NCI-H446 (cell line): ENCODE measurements around the gene LRRC32.
A peak's percentile ranks its signal among the peaks of the same experiment; 100 is the strongest.
"Not testable (repeated sequence)": the region's sequence is repeated elsewhere in the genome, so short reads cannot be mapped to it uniquely, and the experiment has no call there.

ENCODE experiments used
- DNase-seq, 2 experiments: peaks; one replicate each; lab custom pipeline; 2025; lab: John Stamatoyannopoulos, UW

LRRC32 gene

DNA sequence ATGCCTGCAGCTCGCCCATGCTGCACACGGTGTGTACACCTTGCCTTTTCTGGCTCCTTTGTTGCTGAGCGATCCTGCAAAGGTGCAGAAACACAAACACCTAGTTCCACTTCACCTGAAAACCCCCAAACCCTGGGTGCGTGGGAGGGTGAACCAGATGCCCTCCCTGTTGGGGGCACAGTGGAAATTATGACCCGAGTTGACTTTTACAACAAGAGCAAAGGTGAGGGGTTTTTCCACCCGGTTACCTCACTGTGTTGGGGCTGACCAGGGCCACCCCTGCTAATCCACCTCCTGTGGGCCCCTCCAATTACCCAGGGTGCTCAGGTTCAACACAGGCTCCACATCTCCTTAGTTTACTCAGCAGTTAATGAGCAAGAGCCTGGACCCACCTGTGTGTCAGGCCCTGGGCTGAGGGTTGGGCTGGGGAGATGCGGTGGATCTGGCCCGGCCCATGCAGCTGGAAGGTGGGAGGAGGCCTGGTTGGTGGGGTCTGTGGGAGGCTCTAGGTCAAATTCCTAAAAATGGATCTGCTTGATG lies 42.1 kb downstream of the LRRC32 start:
- no peak for DNase-seq

DNA sequence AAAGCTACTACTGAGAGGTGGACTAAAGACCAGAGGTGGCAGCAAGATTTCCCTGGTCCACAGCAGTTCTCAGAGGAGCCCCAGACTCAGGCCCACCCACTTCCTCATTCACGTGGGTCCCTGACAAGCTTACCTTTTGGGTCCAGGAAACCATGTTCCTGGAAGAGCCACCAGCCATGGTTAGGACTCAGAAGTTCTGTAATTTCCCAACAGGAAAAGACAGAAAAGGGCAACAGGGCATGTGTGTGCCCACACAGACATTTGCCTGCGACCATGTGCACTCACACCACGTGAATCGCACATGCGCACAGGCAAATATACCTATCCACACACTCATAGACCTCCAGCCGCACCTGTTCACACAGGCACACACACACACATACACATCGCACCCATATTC lies 42.9 kb downstream of the LRRC32 start:
- no peak for DNase-seq

DNA sequence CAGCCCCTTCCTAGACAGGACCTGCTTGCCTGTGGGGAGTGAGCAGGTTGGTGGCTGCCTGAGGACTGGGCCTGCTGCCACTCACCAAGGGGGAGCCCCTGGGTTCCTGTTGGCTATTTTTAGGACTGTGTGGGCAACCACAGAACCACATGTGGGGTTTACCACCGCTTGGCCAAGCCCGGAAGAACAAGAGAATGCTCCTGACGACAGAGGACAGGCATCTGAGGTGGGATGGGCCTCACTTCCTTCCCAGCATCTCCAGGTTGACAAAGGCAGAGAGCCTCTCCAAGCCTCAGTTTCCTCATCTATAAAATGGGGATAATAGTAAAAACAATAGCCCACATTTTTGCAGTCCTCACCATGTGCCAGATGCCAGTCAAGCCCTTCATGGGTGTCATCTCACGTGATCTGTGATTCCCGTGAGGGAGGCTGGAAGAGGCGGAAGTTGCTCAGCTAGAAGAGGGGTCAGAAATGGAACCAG lies 43.6 kb downstream of the LRRC32 start:
- DNase-seq: no peak

DNA sequence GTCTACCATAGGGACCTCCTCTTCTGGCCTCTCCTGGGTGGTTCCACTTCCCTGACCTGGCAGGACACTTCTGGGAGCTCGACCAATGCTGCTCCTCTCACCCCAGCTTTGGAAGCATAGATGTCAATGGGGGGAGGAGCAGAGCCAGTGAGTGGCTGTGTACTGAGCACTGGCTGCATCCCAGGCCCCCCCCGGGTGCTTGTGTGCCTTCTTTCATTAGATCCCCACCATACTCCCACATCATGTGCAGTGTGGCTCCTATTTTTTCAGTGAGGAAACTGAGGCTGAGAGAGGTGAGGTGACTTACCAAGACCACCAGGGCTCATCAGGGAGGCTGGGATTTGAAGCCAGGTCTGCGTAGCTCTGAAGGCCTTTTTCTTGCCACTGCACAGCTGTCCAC lies 44.3 kb downstream of the LRRC32 start:
- DNase-seq: no peak

DNA sequence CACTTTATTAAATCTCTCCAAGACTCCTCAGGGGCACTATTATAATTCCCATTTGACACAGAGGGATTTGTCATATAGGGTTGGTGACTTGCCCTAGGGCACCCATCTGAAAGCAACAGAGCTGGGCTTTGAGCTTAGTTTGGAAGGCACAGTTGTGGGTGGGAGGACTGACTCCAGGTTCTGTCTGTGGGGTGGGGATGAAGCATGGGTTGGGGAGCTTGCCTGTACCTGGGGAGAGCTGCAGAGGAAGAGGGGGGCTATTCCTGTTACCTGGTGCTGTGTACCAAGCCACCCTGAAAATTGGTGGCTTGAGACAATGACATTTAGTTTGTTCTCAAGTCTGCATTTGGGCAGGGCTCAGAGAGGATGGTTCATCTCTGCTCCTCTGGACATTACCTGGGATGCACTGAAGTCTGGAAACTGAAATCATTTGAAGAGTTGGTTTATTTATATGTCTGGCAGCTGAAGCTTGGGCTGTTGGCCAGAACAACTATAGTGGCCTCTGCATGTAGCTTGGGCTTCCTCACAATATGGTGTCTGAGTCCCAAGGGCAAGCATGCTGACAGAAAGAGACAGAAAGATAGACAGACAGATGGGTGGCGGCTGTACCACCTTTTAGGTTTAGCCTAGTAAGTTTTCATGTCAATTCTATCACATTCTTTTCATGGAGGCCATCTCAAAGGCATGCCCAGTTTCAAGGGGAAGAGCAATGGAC lies 44.9 kb downstream of the LRRC32 start:
- no peak for DNase-seq

DNA sequence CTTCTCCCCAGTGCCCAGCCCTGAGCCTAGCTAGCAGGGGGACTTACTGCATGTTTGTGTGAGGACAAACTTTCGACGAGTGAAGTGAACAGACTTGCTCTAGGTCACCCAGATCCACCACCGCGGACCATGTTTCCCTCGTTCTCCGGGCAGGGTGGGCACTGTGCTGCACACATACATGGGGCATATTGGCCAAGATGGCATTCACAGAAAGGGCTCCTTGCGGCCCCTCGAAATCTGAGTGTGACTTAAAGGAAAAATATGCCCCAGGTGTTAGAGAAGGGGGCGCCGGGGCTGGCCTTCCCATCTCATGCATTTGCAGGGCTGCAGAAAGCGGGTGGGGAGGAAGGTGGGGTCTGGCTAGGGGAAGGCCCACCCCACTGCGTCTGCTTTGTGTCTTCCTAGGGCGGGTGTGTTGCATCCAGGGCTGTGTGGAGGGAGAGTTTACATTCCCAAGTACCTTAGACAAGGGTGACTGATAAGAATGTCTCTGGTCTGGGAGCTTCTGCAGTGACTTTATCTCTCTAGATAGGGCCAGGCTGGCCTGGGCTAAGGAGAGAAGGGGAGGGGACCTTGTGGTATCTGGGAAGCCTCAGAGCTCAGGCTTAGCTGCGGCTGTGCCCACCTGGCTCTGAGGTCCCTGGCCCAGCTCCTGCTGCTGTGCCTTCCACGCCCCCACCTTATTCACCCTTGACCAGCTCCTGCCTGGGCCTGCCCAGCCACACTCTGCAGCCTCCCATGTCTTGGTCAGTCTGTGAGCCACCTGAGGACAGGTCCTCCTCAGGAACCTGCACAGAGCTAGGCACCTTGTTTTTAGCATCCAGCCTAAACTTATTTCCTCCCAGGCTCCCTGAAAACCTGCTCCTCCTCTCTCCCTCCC lies 45.8 kb downstream of the LRRC32 start:
- no peak for DNase-seq

DNA sequence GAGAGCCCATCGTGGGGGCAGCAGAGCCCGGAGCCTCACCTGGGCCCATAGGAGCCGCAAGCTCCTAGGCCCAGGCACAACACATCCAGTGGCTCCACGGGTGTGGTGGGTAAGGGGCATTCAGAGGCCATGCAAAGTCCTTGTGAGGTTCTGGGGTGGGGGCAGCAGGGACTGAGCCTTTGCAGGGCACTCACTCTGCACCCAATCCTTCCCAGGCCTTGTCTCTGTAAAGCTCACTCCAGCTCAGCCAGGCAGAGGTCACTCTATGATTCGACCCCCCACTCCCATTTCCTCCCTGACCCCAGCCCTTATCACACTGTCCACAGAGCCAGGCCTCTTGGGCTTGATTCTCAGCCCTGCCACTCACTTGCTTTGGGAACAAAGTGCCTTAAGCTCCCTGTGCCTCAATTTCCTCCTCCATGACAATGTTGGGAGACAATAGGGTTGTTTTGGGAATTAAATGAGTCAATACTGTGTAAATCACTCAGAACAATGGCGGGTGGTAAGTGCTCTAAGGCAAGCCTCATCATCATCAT lies 46.6 kb downstream of the LRRC32 start:
- no peak for DNase-seq

DNA sequence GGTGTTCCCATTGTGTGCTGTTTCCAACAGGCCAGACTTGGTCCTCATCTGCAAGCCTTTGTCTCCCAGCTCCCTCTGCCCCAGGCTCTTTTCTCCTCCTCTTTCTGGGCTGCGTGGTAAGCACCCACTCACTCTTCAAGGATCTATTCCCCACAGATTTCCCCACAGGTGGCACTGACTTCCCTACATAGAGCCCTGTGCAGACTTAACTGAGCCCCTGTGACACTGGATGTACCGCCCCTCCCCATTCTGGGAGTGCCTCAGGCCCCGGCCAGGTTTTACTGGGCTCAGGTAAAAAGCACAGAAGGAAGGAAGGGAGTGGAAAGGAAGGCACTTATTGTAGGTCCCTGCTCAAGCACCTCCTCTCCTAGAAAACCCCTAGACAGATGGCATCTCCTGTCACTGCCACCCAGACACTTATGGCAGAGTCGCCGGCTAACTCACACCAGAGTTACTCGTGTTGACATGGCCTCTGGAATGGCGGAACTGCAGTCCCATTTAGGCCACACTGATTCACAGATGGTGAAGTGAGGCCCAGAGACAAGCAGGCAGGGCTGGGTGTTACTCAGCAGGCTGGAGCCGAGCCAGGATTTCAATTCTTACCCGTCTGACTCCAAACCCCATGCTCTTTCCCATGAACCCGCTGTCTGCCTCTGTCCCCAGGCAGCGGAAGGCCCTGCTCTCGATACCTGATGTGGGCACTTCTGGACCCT lies 47.2 kb downstream of the LRRC32 start:
- peak; percentile 10 to 56 for DNase-seq

DNA sequence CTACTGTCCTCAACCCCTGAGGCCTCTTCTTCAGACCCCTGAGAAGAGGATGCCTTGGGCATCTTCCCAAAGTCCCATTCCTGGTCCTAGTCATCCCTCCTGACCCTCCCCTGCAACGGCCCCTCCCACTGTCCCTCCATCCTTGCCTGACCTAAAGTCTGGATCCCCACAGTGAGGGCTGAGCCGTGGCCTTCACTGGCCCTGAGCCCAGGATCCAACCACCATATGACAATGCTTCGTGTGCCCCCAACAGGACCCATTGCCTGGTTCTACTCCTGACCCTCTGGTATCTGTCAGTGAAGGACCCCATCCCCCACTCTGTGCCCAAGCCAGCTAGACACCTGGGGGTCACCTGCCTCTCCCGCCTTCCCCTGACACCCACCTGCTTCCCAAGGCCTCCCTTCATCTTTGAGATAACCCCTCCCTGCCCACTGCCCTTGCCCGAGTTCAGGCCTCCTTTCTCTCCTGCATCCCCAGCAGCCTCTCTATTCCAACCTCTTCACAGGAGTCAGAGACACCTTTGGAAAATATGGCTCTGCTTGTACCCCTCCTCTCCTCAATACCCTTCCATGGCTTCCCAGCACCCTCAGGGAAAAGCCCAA lies 48.0 kb downstream of the LRRC32 start:
- no peak for DNase-seq

DNA sequence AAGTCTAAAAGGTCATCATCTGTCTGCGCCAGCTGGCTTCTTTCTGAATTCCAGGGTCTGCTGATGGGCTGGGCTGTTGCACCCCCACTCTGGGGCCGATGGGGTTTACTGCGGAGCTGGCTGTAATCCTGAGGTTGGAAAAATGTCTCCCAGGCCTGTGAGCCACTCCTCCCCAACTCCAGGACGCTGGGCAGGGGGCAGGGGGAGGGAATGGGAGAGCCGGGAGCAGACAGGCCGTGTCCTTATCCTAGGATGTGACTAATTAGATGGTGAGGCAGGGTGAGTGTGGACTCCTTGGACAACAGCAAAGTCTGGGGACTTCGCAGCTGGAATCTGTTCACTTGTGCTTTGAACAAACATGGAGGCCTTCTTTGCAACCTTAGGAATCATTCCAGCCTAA lies 48.7 kb downstream of the LRRC32 start:
- no peak for DNase-seq

DNA sequence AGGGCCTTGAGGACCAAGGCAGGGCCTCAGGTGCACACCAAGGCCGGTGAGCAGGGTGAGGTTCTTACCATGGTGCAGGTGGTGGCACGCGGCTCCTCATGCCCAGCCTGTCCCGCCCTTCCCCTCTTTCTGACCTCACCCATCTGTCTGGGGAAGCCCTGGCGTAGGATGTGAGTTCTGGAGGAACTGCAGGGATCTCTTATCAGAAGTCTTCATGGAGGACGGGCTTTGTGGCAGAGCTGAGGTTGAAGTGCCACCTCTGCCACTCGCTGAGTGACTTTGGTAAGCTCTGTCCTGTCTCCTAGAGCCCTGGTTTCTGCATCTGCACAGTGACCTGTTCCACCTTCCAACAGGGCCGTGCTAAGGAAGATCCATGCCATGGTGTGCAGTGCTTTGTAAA lies 49.1 kb downstream of the LRRC32 start:
- DNase-seq: no peak

DNA sequence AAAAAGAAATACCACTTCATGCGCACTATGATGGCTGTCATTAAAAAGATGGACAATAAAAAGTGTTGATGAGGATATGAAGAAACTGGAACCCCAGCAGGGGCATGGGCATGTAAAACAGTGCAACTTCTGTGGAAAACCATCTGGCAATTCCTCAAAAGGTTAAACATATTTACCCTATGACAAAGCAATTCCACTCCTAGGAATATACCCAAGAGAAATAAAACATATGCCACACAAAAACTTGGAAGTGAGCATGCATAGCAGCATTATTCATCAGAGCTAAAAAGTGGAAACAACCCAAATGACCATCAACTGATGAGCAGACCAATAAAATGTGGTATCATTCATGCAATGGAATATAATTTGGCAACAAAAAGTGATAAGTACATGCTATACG lies 50.1 kb downstream of the LRRC32 start:
- DNase-seq: peak in 1 of 2 experiments; percentile 60

DNA sequence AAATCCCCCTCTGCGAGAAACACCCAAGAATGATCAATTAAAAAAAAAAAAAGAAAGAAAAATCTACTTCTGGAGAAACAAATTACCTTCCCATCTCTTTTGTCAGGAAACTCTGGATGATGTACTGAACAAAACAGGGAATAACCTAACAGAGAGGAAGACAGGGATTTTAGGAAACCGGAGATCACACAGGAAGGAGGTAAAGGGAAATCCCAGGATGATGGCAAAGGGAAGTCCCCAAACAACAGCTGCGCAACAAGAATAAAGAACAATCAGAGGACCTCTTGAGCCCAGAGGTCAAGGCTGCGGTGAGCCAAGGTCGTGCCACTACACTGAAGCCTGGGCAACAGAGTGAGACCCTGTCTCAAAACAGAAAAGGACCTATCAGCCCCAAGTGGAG lies 50.7 kb downstream of the LRRC32 start:
- DNase-seq: not testable (repeated sequence)

DNA sequence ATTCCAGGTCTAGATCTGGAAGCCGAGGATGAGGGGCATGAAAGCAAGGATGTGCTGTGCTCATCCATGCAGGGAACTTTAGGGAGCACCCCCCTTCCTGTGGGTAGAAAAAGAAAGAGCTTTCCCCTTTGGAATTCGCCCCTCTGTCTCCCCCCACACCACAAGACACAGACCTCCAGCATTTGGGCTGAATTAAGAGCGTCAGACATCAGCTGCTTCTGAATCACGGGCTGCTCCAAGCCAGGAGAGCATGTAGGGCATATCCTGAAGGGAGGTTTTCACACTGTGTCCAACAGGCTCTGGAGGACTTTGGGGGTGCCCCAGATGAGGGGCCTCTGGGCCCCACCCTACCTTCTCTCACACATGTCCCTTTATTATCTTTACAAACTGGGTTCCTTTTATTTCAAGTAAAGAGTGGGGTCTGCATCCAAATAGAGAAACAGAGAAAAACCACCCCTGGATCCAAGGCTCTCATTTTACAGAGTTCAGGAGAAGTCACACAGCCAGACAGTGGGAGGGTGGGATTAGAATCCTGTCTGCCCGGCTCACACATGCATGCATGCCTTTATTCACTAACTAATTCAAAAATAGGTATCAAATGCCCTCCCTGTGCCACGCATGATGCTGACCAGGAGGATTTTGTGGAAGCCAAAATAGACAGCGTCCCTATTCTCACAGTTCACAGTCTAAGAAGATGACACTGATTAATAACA lies 52.8 kb downstream of the LRRC32 start:
- no peak for DNase-seq

DNA sequence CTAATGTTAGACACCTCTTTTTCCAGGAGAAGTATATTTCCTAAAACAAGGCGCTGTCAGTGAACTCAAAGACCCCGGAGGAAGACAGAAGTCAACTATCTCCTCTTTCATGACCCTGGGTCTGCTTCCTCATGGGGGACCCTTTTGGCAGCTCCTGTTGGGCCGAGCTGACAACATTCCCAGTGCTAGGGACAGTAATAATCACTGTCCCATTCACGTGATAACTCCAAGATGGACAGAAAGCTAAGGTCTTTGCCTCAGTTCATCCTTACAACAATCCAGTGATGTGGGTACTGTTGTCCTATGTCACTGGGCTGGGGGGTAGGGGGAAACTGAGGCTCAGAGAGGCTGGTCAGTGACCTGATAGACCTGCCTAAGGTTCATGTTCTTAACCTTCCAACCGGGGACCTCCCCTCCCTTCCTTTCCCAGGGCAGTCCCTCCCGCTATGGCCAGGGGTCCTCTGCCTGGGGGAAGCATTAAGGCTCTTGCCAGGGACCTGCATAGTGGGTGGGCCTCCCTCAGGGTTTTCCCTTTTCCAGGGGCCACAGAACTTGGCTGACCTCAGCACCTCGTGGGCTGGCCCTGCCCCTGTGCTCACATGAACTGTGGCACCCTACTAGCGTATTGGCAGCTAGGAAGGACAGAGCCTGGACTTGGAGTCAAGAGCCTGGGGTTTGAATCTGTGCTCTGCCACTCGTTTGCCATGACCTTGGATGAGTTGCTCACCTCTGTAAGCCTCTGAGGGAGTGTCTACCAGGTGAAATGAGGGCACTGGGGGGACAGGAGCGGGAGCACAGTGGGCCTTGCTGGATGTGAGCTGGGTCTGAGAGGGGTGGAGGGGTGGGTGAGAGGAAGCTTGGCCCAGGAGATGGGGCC lies 53.6 kb downstream of the LRRC32 start:
- DNase-seq: no peak

DNA sequence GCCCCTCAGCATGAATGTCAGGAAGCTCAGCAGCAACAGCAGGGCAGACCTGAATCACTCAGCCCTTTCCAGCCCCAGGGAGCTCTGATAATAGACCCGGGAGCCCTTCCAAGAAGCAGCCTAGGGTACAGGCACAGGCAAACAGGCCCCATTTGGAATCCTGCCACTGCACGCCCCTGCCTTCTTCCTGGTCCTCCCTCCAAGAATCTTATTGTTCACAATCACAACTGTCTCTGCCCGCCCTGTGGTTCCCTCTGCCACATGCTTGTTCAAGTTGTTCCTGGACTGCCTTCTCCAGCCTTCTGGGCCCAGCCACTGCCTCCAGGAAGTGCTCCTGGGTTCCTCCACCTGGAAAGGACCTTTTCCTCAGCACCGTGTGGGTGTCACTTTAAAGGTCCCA lies 54.6 kb downstream of the LRRC32 start:
- peak; percentile 75 to 94 for DNase-seq

DNA sequence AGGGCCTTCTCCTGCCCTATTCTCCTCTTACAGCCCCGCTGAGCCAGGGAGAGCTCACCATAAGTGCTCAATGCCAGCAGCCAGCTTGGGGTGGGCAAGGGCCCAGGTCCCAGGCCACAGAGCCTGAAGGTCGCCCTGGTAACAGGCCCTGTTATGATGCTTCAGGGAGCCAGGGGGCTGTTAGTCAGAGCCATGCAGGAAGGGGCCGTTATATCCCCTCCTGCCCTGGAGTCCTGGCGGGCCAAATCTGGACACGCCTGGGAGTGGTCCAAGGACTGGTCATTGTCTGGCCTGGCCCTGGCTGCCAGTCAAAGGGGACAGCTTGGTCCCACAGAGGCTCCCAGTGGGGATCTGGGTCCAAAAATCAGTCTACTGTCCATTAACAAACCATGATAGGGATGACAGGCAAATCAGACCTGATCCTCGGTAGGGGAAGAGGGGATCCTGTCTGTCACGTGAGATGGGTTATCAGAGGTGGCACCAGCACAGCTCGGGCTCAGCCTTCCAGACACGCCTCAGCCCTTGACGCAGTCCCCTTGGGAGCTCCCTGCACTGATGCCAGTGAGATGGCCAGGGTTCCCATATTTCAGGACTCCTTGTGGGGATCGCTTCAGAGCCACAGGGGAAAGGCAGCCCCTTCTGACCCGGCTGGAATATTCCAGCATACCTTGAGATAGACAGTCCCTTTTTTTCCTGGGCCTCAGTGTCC lies 55.9 kb downstream of the LRRC32 start:
- peak in 1 of 2 experiments; percentile 37 for DNase-seq

DNA sequence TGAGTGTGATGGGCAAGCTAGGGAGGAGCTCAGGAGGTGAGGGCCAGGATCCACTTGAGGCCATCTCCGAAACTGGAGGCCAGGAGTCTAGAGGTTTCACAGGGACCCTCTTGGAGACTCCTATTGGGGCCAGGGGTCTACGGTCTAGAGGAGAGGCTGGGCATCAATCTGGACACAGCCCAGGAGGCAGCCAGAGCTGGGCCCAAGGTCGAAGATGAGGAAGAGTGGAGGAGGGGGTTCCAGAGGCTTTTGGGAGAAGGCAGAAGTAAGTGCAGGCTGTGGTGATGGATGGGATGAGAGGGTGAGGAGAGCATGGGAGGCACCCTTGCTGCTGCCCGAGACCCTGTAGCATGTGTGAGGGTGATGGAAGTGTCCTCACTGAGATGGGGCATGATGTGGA lies 56.6 kb downstream of the LRRC32 start:
- DNase-seq: no peak

DNA sequence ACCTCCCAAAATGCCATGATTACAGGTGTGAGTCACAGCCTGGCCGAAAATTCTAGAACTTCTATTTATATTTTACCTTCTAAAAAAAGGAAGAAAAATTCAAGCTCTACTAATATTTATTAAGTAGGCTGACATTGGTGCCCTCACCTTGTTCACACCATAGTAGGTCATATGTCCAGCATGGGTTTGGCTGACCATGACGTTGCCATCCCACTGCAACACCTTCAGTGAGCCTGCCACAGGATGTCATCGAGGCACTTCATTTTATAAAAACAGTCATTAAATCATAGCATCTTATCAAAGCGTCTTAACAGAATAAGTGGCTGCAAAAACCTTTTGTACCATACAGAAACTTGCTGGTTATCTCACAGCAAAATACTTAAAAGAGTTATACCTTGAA lies 58.3 kb downstream of the LRRC32 start:
- no peak for DNase-seq
